ENCODE results near the gene THOC1. TPM values are rescaled to one million over a fixed set of nuclear protein-coding genes. Genes with fewer than 3 reads are reported as not detected.
A peak's percentile ranks its signal among the peaks of the same experiment; 100 is the strongest.

THOC1 gene
- total and polyA plus RNA-seq, 2 of the 8 experiments (the other 6 are each of a cell fraction or from before 2014, with no cell fraction given), result 19.1 to 66.4 TPM

DNA sequence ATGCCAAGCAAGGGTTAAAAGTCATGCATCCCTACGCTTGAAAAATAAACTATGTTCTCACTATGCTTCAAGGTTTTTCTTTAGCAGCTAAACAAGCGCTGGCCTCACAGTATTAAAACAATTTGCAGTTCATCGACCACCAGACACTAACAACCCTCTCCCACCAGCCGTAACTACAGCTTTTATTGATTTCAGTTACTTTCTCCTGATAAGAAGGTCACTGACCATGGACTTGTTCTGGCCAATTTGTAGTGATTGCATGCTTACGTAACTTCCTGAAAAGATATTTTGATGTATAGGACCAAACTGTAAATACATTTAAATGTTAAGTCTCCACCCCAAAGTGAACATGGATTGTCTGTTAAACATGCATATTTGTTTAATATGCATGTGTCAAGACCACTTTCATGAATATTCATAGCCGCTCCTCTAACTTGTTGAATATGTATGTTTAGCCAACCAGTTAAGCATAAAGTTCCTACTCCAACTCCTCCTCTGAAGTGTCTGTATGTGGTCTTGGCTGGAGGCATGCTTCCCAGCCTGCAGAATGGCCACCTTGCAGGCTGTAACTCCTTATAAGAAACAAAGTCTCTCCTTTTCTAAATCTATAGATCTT lies 1.7 kb upstream of the THOC1 start:
- Histone ChIP-seq H2BK20ac (ENCODE audit: low read length) (no peak overlapping the region), H4K20me1 (replicated peaks in 1 of 2; ENCODE audit: control insufficient read depth in 1 of 2, insufficient read depth in 2 of 2, low read length in 2 of 2) (no peaks in the 10 kb centered on the region), H3K4ac (replicated peaks; ENCODE audit: insufficient read length, low read depth, low read length) (no peak overlapping the region), H4K8ac (ENCODE audit: extremely low read depth, insufficient read depth, low read length) (no peak overlapping the region), H3K9me3 (ENCODE audit: insufficient read depth in 2 of 2, low read depth in 1 of 2, low read length in 1 of 2) (no peaks in the 10 kb centered on the region), H2AK5ac (ENCODE audit: low read depth, low read length) (no peak overlapping the region), H3K9ac (replicated peaks in 1 of 4; ENCODE audit: extremely low read depth in 1 of 4, low read depth in 3 of 4, low read length in 3 of 4) (no peak overlapping the region), H2BK15ac (ENCODE audit: low read length) (no peak overlapping the region), H3K4me1 (replicated peaks in 1 of 4; ENCODE audit: control insufficient read depth in 3 of 4, insufficient read depth in 4 of 4, low read length in 3 of 4) (peaks cover 0 to 3% (median 3%) of the 10 kb centered on the region in 4 experiments; a peak in 6 of 7 replicates), H3K27ac (ENCODE audit: low read depth, low read length) (no peak overlapping the region), H3K36me3 (ENCODE audit: control insufficient read depth in 2 of 4, insufficient read depth in 4 of 4, low read length in 3 of 4) (peaks cover 0 to 7% (median 5%) of the 10 kb centered on the region in 4 experiments; a peak in 6 of 8 replicates), H3K79me1 (ENCODE audit: low read depth, low read length) (peaks cover 2% of the 10 kb centered on the region; the same call in 1 of the 2 replicates), H3K23ac (ENCODE audit: insufficient read length) (no peak overlapping the region), H4K91ac (replicated peaks; ENCODE audit: insufficient read length, low read length) (no peak overlapping the region), H4K5ac (ENCODE audit: insufficient read length, low read depth, low read length) (no peak overlapping the region), H3K56ac (replicated peaks; ENCODE audit: insufficient read length, low read depth, low read length) (no peak overlapping the region), H2BK12ac (ENCODE audit: low read depth, low read length) (no peak overlapping the region), H2AFZ (ENCODE audit: low read length) (no peak overlapping the region), H3K18ac (ENCODE audit: extremely low read depth, low read length) (no peak overlapping the region), H2BK5ac (ENCODE audit: low read depth, low read length) (no peak overlapping the region), H3K79me2 (ENCODE audit: control insufficient read depth in 1 of 2, insufficient read depth in 2 of 2, low read length in 2 of 2) (peaks cover 5 to 27% of the 10 kb centered on the region in 2 experiments; a peak in 3 of 4 replicates), H3K14ac (ENCODE audit: insufficient read length) (no peak overlapping the region), H3K23me2 (ENCODE audit: low read depth, low read length) (peaks cover 5% of the 10 kb centered on the region), H3K4me2 (ENCODE audit: insufficient read depth in 1 of 2, low read depth in 2 of 2, low read length in 2 of 2) (peak overlapping the region; percentile 84 to 94; a peak in 2 of 4 replicates), H3K27me3 (replicated peaks in 1 of 4; ENCODE audit: control insufficient read depth in 3 of 4, extremely low read depth in 1 of 4, insufficient read depth in 3 of 4, low read length in 3 of 4) (peaks cover 0 to 1% (median 0%) of the 10 kb centered on the region in 4 experiments; a peak in 1 of 7 replicates), H3K4me3 (ENCODE audit: extremely low read depth in 1 of 4, insufficient read depth in 2 of 4, low read depth in 3 of 4, low read length in 4 of 4) (peak overlapping the region in 1 of 4 experiments; percentile 92; a peak in 1 of 8 replicates), H2BK120ac (replicated peaks; ENCODE audit: low read depth, low read length) (no peak overlapping the region)
- WGBS, 2 experiments (ENCODE audit: extremely low coverage in 1 of 2, insufficient coverage in 1 of 2, insufficient read length in 1 of 2, insufficient replicate concordance in 2 of 2, low coverage in 1 of 2, low lambda C conversion rate in 2 of 2, missing lambda C conversion rate in 1 of 2), result 85% methylated on average over 6 of the region's 6 CpGs; no CpG with 5 or more reads in 1 of the 2 experiments
- DNase-seq (ENCODE audit: low read depth in 1 of 2, low spot score in 2 of 2), result no peak
- POLR2A ChIA-PET (ENCODE audit: partially characterized antibody), result interaction anchor here (2.4 kb wide), 1 partner anchor 14 kb away, joined by 8 read pairs; no protein-coding TSS in a partner anchor
- FAIRE-seq, result no peak
- CTCF ChIA-PET (ENCODE audit: partially characterized antibody), result interaction anchor here (1.2 to 1.6 kb wide), 2 partner anchors 19 to 354 kb away, joined by 3 read pairs; no protein-coding TSS in a partner anchor
- TF ChIP-seq TAF1 (IDR thresholded peaks at IDR 0.05; ENCODE audit: low read depth, low read length), result no peak
- TF ChIP-seq MAFK (IDR thresholded peaks at IDR 0.05; ENCODE audit: low read depth, low read length), result no peak
- TF ChIP-seq ZNF274 (IDR thresholded peaks at IDR 0.05; ENCODE audit: borderline replicate concordance, extremely low read depth, low read length), result no peak
- TF ChIP-seq POU5F1 (IDR thresholded peaks at IDR 0.05; ENCODE audit: low read depth, low read length), result no peak
- no peak for TF ChIP-seq CBX5 (IDR thresholded peaks at IDR 0.05; ENCODE audit: low read depth, low read length)
- TF ChIP-seq, protein P1, sequence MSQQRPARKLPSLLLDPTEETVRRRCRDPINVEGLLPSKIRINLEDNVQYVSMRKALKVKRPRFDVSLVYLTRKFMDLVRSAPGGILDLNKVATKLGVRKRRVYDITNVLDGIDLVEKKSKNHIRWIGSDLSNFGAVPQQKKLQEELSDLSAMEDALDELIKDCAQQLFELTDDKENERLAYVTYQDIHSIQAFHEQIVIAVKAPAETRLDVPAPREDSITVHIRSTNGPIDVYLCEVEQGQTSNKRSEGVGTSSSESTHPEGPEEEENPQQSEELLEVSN (IDR thresholded peaks at IDR 0.05), result no peak
- no peak for TF ChIP-seq CTBP2 (IDR thresholded peaks at IDR 0.05; ENCODE audit: borderline replicate concordance, insufficient read depth, insufficient read length, low read length)
- no peak for TF ChIP-seq CBX8 (IDR thresholded peaks at IDR 0.05; ENCODE audit: borderline replicate concordance, low read depth, low read length)
- TF ChIP-seq HDAC6 (IDR thresholded peaks at IDR 0.05; ENCODE audit: low read depth, low read length), result no peak
- no peak for TF ChIP-seq CHD1 (IDR thresholded peaks at IDR 0.05; ENCODE audit: low read depth, low read length)

Data from H1 (cell line).